GM21717 (cell line): Measurements from ENCODE around the gene PDGFA.

ENCODE experiments used
- ATAC-seq: cut with Tn5 transposase; IDR thresholded peaks from one replicate; pipeline ENCODE4 v1.9.1; 2021; ENCODE audit warnings: mild to moderate bottlenecking, moderate library complexity; ENCODE audit not compliant: unreplicated experiment

PDGFA gene

GRCh38 chr7:491958-492713 is 27.5 kb downstream of the PDGFA start:
- ATAC-seq = no peak

GRCh38 chr7:491292-491957 is 28.2 kb downstream of the PDGFA start:
- no peak for ATAC-seq

GRCh38 chr7:490461-491291 is 29.0 kb downstream of the PDGFA start:
- ATAC-seq = no peak

GRCh38 chr7:489876-490275 is 29.8 kb downstream of the PDGFA start:
- ATAC-seq = no peak

- ATAC-seq = no peak
Measured at GRCh38 chr7:486216-486743, 33.4 kb downstream of the PDGFA start.

- no peak for ATAC-seq
Measured at GRCh38 chr7:485188-486081, 34.2 kb downstream of the PDGFA start.

- no peak for ATAC-seq
Measured at GRCh38 chr7:484356-485101, 35.1 kb downstream of the PDGFA start.

- ATAC-seq = no peak
Measured at GRCh38 chr7:483656-484355, 35.8 kb downstream of the PDGFA start.

- no peak for ATAC-seq
Measured at GRCh38 chr7:482521-483083, 37.0 kb downstream of the PDGFA start.

- ATAC-seq = no peak
Measured at GRCh38 chr7:481219-481930, 38.3 kb downstream of the PDGFA start.

GRCh38 chr7:480531-481218 is 39.0 kb downstream of the PDGFA start:
- ATAC-seq = no peak

GRCh38 chr7:479948-480499 is 39.6 kb downstream of the PDGFA start:
- no peak for ATAC-seq

- ATAC-seq = no peak
Measured at GRCh38 chr7:479115-479947, 40.3 kb downstream of the PDGFA start.

- ATAC-seq = no peak
Measured at GRCh38 chr7:477626-478220, 41.9 kb downstream of the PDGFA start.

- no peak for ATAC-seq
Measured at GRCh38 chr7:476736-477360, 42.8 kb downstream of the PDGFA start.
